ENCODE data around the gene HNF1A. TPM values are rescaled to one million over a fixed set of nuclear protein-coding genes. Genes with fewer than 3 reads are reported as not detected.

The HNF1A gene
- total and polyA plus RNA-seq, 2 of the 4 experiments (the other 2 are of a cell fraction), result under 0.01 TPM; not detected in 1

- Histone ChIP-seq H3K14ac (replicated peaks; ENCODE audit: low read depth, low read length) (no peak overlapping the region), H2AK5ac (ENCODE audit: low read depth, low read length) (no peak overlapping the region), H2AK9ac (replicated peaks; ENCODE audit: low read depth, low read length, poor library complexity) (no peak overlapping the region), H4K20me1 (ENCODE audit: insufficient read depth, low read length) (no peaks in the 10 kb centered on the region), H4K5ac (ENCODE audit: low read depth, low read length) (no peak overlapping the region), H2BK15ac (ENCODE audit: low read depth, low read length) (no peak overlapping the region), H3K4me3 (ENCODE audit: insufficient read depth, low read depth, low read length) (no peak overlapping the region), H3K9me1 (ENCODE audit: insufficient read depth, low read length) (no peaks in the 10 kb centered on the region), H3K79me1 (ENCODE audit: low read depth in 1 of 2, low read length in 2 of 2) (no peaks in the 10 kb centered on the region), H3K27me3 (ENCODE audit: control insufficient read depth, insufficient read depth, low read length) (peaks cover 10% of the 10 kb centered on the region), H2BK20ac (ENCODE audit: low read depth, low read length) (no peak overlapping the region), H3K18ac (ENCODE audit: low read depth, low read length) (no peak overlapping the region), H3K9me3 (ENCODE audit: control insufficient read depth, insufficient read depth, low read length) (no peaks in the 10 kb centered on the region; the same call in 1 of the 2 replicates), H4K8ac (ENCODE audit: low read depth in 2 of 2, low read length in 2 of 2) (no peak overlapping the region), H3K4me1 (ENCODE audit: control insufficient read depth, insufficient read depth, low read length) (no peaks in the 10 kb centered on the region), H2BK5ac (ENCODE audit: low read depth, low read length, poor library complexity, severe bottlenecking) (no peak overlapping the region), H3K36me3 (ENCODE audit: control insufficient read depth, insufficient read depth, low read length) (no peaks in the 10 kb centered on the region), H3K56ac (ENCODE audit: extremely low read depth, insufficient read depth, low read length) (no peak overlapping the region), H2AFZ (replicated peaks; ENCODE audit: low read length, poor library complexity) (no peak overlapping the region), H3K4ac (ENCODE audit: low read depth, low read length) (no peak overlapping the region), H2BK120ac (ENCODE audit: low read depth, low read length) (no peak overlapping the region), H3K9ac (ENCODE audit: low read depth, low read length) (no peak overlapping the region), H3K4me2 (ENCODE audit: low read depth, low read length) (no peak overlapping the region), H3K23ac (ENCODE audit: low read depth, low read length) (no peak overlapping the region), H3K27ac (ENCODE audit: insufficient read depth, low read length) (no peak overlapping the region), H4K91ac (ENCODE audit: insufficient read depth, low read depth, low read length) (no peak overlapping the region)
- TF ChIP-seq RCOR1 (IDR thresholded peaks at IDR 0.05; ENCODE audit: insufficient replicate concordance, low read length) (no peak), BHLHE40 (IDR thresholded peaks at IDR 0.05; ENCODE audit: low read depth, low read length) (no peak), RAD21 (IDR thresholded peaks at IDR 0.05; ENCODE audit: low read length) (no peak), CHD1 (IDR thresholded peaks at IDR 0.05; ENCODE audit: low read depth, low read length) (no peak), SMC3 (IDR thresholded peaks at IDR 0.05; ENCODE audit: low read depth, low read length) (no peak), ELK1 (IDR thresholded peaks at IDR 0.05; ENCODE audit: borderline replicate concordance, low read depth, low read length) (no peak), POLR2A (IDR thresholded peaks at IDR 0.05; ENCODE audit: low read depth, low read length) (no peak), FOS (IDR thresholded peaks at IDR 0.05; ENCODE audit: low read depth, low read length) (no peak), CTCF (conservative IDR thresholded peaks at IDR 0.05; ENCODE audit: low read depth, low read length) (no peak), MAZ (IDR thresholded peaks at IDR 0.05; ENCODE audit: borderline replicate concordance, low read depth, low read length) (no peak), USF2 (IDR thresholded peaks at IDR 0.05; ENCODE audit: low read depth, low read length) (no peak)
- no peak for ATAC-seq (ENCODE audit: low read depth)
- ChIA-PET CTCF (no interaction called here), POLR2A (ENCODE audit: unreplicated experiment) (no interaction called here)
- in situ Hi-C loops (cut with MboI; ENCODE audit: low sequenced_read_pairs), result no loop called here
- intact Hi-C loops (cut with micrococcal nuclease), result no loop called here
- dilution Hi-C loops (cut with HindIII; ENCODE audit: low sequenced_read_pairs, unreplicated experiment), result no loop called here
- BruUV-seq (replicated peaks), result no TSS peak
- DNase-seq, result no peak
- WGBS, 2 experiments (ENCODE audit: extremely low coverage in 2 of 2, insufficient read length in 1 of 2), result 27% methylated on average over 2 of the region's 11 CpGs; no CpG with 5 or more reads in 1 of the 2 experiments
These were observed 1.7 kb downstream of the HNF1A start for GRCh38 chr12:120979862-120980696.

Measured in IMR-90 (cell line).